SK-N-MC (cell line): ENCODE data around the gene THNSL1.

Source experiments
- DNase-seq: peaks from one replicate; pipeline ENCODE4 v3.0.0-alpha.2; 2011; ENCODE audit warnings: low read depth, low spot score
- H3K27ac ChIP-seq: fragments of 200-600 bp; sonication (generic); 2 replicates; pipeline ENCODE4 v1.5.1; 2016; ENCODE audit warnings: mixed run types
- H3K36me3 ChIP-seq: fragments of 200-600 bp; sonication (generic); 2 replicates; pipeline ENCODE4 v1.6.1; 2017; ENCODE audit warnings: antibody characterized with exemption, low read length, mixed read lengths; ENCODE audit not compliant: insufficient read depth
- H3K4me3 ChIP-seq: fragments of 200-600 bp; sonication (generic); 2 replicates; pipeline ENCODE4 v1.5.1; 2016
- H3K9ac ChIP-seq: fragments of 200-600 bp; sonication (generic); 2 replicates; pipeline ENCODE4 v1.8.0; 2017; ENCODE audit warnings: mixed run types, mixed read lengths; ENCODE audit not compliant: insufficient read length
- H3K9me3 ChIP-seq: fragments of 200-600 bp; sonication (generic); 2 replicates; pipeline ENCODE4 v1.6.1; 2017; ENCODE audit warnings: low read depth, mild to moderate bottlenecking, antibody characterized with exemption, low read length, moderate library complexity, mixed read lengths
- EZH2 ChIP-seq: fragments of 200-600 bp; sonication (generic); IDR thresholded peaks from one replicate; pipeline ENCODE4 v1.6.1; 2017; ENCODE audit warnings: antibody characterized with exemption
- FOXP2 ChIP-seq: optimal IDR thresholded peaks from 2 replicates; pipeline ENCODE3; 2011; ENCODE audit warnings: mild to moderate bottlenecking, moderate library complexity; ENCODE audit not compliant: insufficient read depth; ENCODE audit errors: extremely low read length, control extremely low read depth
- POLR2AphosphoS5 ChIP-seq: IDR thresholded peaks from 2 replicates; pipeline ENCODE4 v1.6.1; 2012; ENCODE audit warnings: mild to moderate bottlenecking, low read depth, low read length, borderline replicate concordance

Gene THNSL1

DNA sequence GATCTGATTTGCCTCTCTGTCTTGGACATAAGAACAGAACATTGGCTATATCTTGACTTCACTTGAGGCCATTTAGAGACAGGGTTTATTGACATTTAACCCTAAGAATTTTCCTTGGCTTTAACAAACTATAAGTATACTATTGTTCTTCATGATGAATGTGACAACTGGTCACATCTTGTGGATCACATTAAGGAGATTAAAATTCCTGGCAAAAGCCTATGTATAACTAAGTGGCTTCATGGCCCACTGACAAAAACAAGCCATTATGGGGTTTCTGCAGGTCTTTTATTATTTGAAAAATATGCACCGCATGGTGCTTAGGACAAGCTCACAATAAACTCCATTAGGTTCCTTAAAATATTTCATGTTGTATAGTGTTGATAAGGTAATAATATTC, 54.8 kb downstream of the THNSL1 start:
- Histone ChIP-seq H3K36me3 (no peaks in the 10 kb centered on the region), H3K9ac (no peak overlapping the region), H3K4me3 (no peak overlapping the region), H3K27ac (no peak overlapping the region), H3K9me3 (no peaks in the 10 kb centered on the region)
- DNase-seq, result no peak
- TF ChIP-seq POLR2AphosphoS5 (no peak), FOXP2 (no peak), EZH2 (no peak)

DNA sequence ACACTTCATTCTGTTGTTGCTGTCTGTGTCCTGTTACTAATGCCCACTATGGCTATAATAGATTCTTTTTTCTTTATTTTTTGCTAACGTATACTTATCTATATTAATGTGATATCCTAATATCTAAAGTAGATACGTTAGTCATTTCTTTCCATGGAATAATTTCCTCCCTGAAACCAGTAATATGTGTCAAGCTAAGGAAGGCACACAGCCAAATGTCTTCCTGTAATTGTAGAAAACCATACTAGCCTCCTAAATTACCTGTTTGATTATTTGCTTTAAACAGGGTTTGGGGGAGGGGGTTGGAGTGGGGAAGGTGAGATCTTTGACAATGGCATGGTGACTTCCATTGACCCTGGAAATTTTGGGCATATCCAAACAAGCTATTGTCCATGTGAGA, 56.4 kb downstream of the THNSL1 start:
- TF ChIP-seq EZH2 (no peak), POLR2AphosphoS5 (no peak), FOXP2 (no peak)
- no peak for DNase-seq
- Histone ChIP-seq H3K27ac (no peak overlapping the region), H3K4me3 (no peak overlapping the region), H3K36me3 (no peaks in the 10 kb centered on the region), H3K9me3 (no peaks in the 10 kb centered on the region), H3K9ac (no peak overlapping the region)

DNA sequence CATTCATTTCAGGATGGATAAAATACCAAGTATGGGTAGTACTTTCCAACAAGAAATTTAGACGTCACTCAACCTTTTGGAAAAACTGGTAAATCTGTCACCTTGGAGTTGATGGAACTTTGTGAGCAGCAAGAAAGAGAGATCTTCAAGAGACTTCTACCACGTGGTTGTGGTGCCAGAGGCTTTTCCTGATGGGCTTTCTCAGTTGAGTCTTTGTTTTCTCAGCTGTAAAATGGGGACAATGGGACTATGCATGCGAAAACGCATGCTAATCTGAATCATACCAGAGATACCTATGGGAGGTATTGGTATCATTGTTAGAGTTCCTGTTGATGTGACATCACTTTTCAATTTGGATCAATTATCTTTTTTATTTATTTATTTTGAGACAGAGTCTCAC, 59.4 kb downstream of the THNSL1 start:
- no peak for TF ChIP-seq POLR2AphosphoS5
- no peak for TF ChIP-seq EZH2
- TF ChIP-seq FOXP2, result no peak
- no peaks in the 10 kb centered on the region for H3K36me3 ChIP-seq
- no peak for DNase-seq
- no peak overlapping the region for H3K4me3 ChIP-seq
- H3K9ac ChIP-seq, result no peak overlapping the region
- H3K27ac ChIP-seq, result no peak overlapping the region
- no peaks in the 10 kb centered on the region for H3K9me3 ChIP-seq
